ENCODE measurements around the gene CAMTA1.

DNA sequence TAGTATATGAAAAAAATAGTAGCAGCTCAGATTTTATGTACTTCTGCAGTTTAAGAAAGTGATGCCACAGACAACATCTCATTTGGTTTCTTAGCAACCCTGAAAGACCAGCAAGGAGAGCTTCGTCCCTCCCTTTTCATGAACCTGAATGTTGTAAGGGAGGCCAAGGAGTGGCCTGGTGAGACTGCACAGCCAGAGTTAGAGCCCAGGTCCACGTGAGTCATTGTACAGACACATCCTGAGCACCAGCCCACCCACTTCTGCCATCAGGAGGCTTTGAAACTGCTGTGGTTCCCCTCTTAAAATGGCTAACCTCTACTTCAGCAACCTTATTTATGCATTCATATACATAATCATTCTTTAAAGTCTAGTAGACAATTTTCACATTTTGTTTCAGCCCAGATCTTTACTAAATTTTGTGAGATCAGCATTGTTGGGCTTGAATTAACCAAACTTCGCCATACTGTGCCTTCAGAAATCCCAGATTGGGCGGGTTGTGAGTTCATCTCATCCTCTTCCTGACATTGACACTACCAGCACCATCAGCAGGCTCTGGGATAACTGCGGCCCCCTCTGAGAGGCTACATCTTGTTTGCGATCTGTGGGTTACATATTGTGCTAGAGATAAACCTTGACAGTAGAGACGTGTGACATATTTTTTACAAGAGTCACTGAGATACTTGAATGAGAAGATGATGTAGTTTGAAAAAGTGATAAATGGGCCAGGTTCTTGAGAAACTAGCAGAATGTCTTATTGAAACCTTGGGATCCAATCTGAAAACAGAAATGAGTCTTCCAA, 106.7 kb downstream of the CAMTA1 start:
- TF ChIP-seq JUND (IDR thresholded peaks at IDR 0.05) (no peak), EZH2phosphoT487 (IDR thresholded peaks at IDR 0.05; ENCODE audit: borderline replicate concordance) (no peak), CTCF (IDR thresholded peaks at IDR 0.05 in 2 of 3, conservative IDR thresholded peaks at IDR 0.05 in 1 of 3; ENCODE audit: borderline replicate concordance in 1 of 3, insufficient read depth in 1 of 3, low read depth in 2 of 3, low read length in 2 of 3) (no peak), EZH2 (IDR thresholded peaks at IDR 0.05) (no peak), SP1 (IDR thresholded peaks at IDR 0.05; ENCODE audit: low read depth) (no peak), SIN3A (IDR thresholded peaks at IDR 0.05; ENCODE audit: low read depth) (no peak), TCF7L2 (IDR thresholded peaks at IDR 0.05; ENCODE audit: borderline replicate concordance, extremely low read depth, insufficient read depth, insufficient read length) (no peak)

All from HCT116 (cell line).